ENCODE data around the gene RAMP1. TPM values are rescaled to one million over a fixed set of nuclear protein-coding genes. Genes with fewer than 3 reads are reported as not detected.

Gene RAMP1
- total RNA-seq, 2 donors from 2014 or later: 239 to 275 TPM

DNA sequence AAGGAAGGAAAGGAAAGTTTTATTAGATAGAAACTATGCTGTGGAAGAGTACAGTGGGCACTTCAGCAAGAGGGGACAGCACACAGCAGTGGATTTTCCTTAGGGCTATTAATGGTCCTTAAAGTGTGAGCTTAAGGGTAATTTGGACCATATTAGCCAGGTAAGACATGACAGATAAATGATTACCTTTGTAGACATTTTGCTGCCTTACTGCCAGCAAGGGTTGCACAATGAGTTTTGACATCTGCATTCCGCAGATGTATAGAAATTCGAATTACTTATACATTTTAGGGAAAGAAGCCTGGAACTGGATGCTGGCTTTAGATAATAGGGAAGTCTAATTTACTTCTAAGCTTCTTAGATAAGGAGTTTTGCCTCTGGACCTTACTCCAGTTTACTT is 93.4 kb downstream of the RAMP1 start:
- no peaks in the 10 kb centered on the region for H3K9me3 ChIP-seq
- H3K4me3 ChIP-seq: no peak overlapping the region
- TF ChIP-seq, protein P1, sequence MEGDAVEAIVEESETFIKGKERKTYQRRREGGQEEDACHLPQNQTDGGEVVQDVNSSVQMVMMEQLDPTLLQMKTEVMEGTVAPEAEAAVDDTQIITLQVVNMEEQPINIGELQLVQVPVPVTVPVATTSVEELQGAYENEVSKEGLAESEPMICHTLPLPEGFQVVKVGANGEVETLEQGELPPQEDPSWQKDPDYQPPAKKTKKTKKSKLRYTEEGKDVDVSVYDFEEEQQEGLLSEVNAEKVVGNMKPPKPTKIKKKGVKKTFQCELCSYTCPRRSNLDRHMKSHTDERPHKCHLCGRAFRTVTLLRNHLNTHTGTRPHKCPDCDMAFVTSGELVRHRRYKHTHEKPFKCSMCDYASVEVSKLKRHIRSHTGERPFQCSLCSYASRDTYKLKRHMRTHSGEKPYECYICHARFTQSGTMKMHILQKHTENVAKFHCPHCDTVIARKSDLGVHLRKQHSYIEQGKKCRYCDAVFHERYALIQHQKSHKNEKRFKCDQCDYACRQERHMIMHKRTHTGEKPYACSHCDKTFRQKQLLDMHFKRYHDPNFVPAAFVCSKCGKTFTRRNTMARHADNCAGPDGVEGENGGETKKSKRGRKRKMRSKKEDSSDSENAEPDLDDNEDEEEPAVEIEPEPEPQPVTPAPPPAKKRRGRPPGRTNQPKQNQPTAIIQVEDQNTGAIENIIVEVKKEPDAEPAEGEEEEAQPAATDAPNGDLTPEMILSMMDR (IDR thresholded peaks at IDR 0.05): no peak
- peaks cover 0 to 6% of the 10 kb centered on the region in 2 donors for H3K27me3 ChIP-seq
- peaks cover 0 to 10% of the 10 kb centered on the region in 2 donors for H3K4me1 ChIP-seq
- DNase-seq (ENCODE audit: low spot score): no peak
- H3K27ac ChIP-seq: no peak overlapping the region
- no peaks in the 10 kb centered on the region for H3K36me3 ChIP-seq

DNA sequence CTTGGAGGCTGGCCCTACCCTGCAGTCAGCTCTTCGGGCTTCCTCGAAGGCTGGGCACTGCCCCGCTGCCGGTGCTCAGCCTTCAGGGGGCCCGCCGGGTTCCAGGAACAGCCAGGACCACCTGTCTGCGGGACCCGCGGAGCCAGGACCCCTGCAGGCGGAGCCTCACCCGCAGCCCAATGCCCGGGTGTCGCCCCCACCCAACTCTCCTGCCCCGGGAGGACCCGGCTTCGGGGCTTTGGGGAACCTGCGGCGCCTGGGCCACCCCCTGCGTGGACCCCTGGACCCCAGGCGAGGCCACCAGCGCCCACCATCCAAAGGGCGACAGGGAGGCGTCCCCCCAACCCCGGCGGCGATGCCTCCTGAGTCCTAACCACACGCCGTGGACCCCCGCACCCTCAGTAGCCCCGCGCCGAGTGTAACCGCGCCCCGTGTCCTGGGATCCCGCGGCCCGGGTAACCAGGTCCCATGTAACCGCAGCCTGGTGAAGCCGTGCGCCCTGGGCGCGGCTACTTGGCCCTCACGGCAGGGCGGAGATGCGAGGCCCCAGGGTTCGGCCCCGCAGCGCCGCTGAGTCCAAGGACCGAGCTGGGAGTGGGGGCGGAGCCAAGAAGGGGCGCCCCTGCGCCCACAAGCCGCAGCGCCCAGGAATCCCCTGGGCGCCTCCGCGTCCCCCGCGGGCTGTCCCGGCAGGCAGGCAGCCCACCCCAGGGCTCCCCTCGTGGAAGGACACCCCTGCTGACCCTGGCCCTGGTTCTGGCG is 96.4 kb downstream of the RAMP1 start:
- H3K36me3 ChIP-seq: no peaks in the 10 kb centered on the region

DNA sequence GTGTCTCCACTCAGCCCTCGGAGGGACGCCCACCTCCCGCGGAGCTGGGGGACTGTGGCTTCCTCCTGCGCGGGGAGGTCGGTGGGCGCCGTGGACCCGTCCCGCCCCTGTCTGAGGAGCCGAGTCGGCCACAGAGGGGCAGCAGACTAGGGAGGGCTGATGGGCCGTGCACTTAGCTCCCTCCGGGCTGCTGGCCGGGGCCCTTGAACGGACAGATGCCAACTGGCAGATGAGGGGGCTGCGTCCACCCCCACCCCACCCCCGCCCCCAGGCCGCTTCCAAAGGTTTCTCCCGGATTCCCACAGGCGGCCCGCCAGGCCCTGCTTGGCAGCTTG is 96.9 kb downstream of the RAMP1 start:
- Histone ChIP-seq H3K9me3 (no peaks in the 10 kb centered on the region), H3K27me3 (peaks cover 0 to 6% of the 10 kb centered on the region in 2 donors)
- TF ChIP-seq, protein P1 (IDR thresholded peaks at IDR 0.05): no peak

More for the DNA sequence above, 96.4 kb downstream of the RAMP1 start:
- H3K4me1 ChIP-seq: peaks cover 0 to 10% of the 10 kb centered on the region in 2 donors
- H3K27me3 ChIP-seq: peaks cover 0 to 6% of the 10 kb centered on the region in 2 donors
- H3K4me3 ChIP-seq: peak overlapping the region; percentile 37 to 40
- no peaks in the 10 kb centered on the region for H3K9me3 ChIP-seq
- TF ChIP-seq, protein P1 (IDR thresholded peaks at IDR 0.05): no peak
- DNase-seq (ENCODE audit: low spot score): no peak
- H3K27ac ChIP-seq: no peak overlapping the region

DNA sequence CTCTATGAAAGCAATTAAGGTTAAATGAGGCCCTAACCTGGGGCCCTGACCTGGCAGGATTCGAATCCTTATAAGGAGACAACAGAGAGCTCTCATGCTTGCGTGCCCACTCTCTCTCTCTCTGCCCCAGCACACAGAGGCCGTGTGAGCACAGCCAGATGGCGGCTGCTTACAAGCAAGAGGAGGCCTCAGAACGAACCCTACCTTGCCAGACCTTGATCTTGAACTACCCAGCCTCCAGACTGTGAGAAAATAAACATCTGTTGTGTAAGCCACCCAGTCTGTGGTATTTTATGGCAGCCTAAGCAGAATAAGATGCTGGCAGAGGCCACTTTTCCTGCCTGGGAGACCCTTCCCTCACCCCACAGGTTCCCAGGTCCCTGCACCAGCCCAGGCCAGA is 102.2 kb downstream of the RAMP1 start:
- peaks cover 0 to 8% of the 10 kb centered on the region in 2 donors for H3K4me1 ChIP-seq
- H3K4me3 ChIP-seq: no peak overlapping the region
- H3K27ac ChIP-seq: no peak overlapping the region
- no peaks in the 10 kb centered on the region for H3K27me3 ChIP-seq
- peaks cover 0 to 11% of the 10 kb centered on the region in 2 donors for H3K9me3 ChIP-seq
- TF ChIP-seq, protein P1 (IDR thresholded peaks at IDR 0.05): no peak
- H3K36me3 ChIP-seq: no peaks in the 10 kb centered on the region
- no peak for DNase-seq (ENCODE audit: low spot score)

More for the DNA sequence above, 96.9 kb downstream of the RAMP1 start:
- Histone ChIP-seq H3K4me3 (peak overlapping the region; percentile 37 to 40), H3K36me3 (no peaks in the 10 kb centered on the region), H3K4me1 (peaks cover 0 to 10% of the 10 kb centered on the region in 2 donors), H3K27ac (no peak overlapping the region)
- no peak for DNase-seq (ENCODE audit: low spot score)

Other genes starting within 250 kb of the RAMP1 start
- gene LRRFIP1, start 232.0 kb upstream of the RAMP1 start, total RNA-seq: 10 to 100 TPM; 71.2 to 88.5 TPM
- gene RBM44, start 60.8 kb upstream of the RAMP1 start, total RNA-seq: under 1 TPM; 0.30 to 0.55 TPM
- 10 to 100 TPM; 78.4 to 79.6 TPM for gene UBE2F, start 107.4 kb downstream of the RAMP1 start, total RNA-seq
- gene SCLY, start 201.4 kb downstream of the RAMP1 start, total RNA-seq: 10 to 100 TPM in 1 of 2 donors, 1 to 10 TPM in 1; 6.5 to 11.3 TPM
- gene ESPNL, start 240.7 kb downstream of the RAMP1 start, total RNA-seq: 1 to 10 TPM in 1 of 2 donors, under 1 TPM in 1; 0.26 to 2.0 TPM

Data from right atrium auricular region (tissue), 2 donors.